ENCODE data around the gene MARVELD3.

GRCh38 chr16:71625113-71625850, 702 bp upstream of the MARVELD3 start:
- TF ChIP-seq, protein P1, sequence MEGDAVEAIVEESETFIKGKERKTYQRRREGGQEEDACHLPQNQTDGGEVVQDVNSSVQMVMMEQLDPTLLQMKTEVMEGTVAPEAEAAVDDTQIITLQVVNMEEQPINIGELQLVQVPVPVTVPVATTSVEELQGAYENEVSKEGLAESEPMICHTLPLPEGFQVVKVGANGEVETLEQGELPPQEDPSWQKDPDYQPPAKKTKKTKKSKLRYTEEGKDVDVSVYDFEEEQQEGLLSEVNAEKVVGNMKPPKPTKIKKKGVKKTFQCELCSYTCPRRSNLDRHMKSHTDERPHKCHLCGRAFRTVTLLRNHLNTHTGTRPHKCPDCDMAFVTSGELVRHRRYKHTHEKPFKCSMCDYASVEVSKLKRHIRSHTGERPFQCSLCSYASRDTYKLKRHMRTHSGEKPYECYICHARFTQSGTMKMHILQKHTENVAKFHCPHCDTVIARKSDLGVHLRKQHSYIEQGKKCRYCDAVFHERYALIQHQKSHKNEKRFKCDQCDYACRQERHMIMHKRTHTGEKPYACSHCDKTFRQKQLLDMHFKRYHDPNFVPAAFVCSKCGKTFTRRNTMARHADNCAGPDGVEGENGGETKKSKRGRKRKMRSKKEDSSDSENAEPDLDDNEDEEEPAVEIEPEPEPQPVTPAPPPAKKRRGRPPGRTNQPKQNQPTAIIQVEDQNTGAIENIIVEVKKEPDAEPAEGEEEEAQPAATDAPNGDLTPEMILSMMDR (conservative IDR thresholded peaks at IDR 0.05 in 1 of 2, IDR thresholded peaks at IDR 0.05 in 1 of 2; ENCODE audit: extremely low read depth in 1 of 2, insufficient read depth in 1 of 2, low read depth in 1 of 2, low read length in 2 of 2): no peak
- TF ChIP-seq EZH2 (IDR thresholded peaks at IDR 0.05; ENCODE audit: borderline replicate concordance, low read length): no peak

Measured in mammary epithelial cell (primary cell).